ENCODE measurements around the gene COL4A6.

GRCh38 chrX:108178143-108178498 lies 260.1 kb downstream of the COL4A6 start:
- TF ChIP-seq SUZ12 (IDR thresholded peaks at IDR 0.05; ENCODE audit: extremely low read depth, insufficient read depth, insufficient read length) = no peak
- no peak for TF ChIP-seq YY1 (IDR thresholded peaks at IDR 0.05; ENCODE audit: insufficient read depth, insufficient read length)

Data from NT2/D1 (cell line).